ENCODE measurements around the gene ZBTB8A.
"Not testable (repeated sequence)": the region's sequence is repeated elsewhere in the genome, so short reads cannot be mapped to it uniquely, and the experiment has no call there.

Gene ZBTB8A

GRCh38 chr1:32539584-32540571, 651 bp downstream of the ZBTB8A start:
- DNase-seq = peak; percentile 67

GRCh38 chr1:32540605-32541004, 1.4 kb downstream of the ZBTB8A start:
- no peak for DNase-seq

- DNase-seq = no peak
These were observed 1.9 kb downstream of the ZBTB8A start for GRCh38 chr1:32541064-32541566.

- DNase-seq = no peak
These were observed 7.4 kb downstream of the ZBTB8A start for GRCh38 chr1:32546611-32547010.

GRCh38 chr1:32549616-32550015, 10.4 kb downstream of the ZBTB8A start:
- DNase-seq = no peak

GRCh38 chr1:32554288-32554687, 15.1 kb downstream of the ZBTB8A start:
- DNase-seq = no peak

- not testable (repeated sequence) for DNase-seq
These were observed 17.8 kb downstream of the ZBTB8A start for GRCh38 chr1:32557035-32557434.

GRCh38 chr1:32557812-32558211, 18.6 kb downstream of the ZBTB8A start:
- no peak for DNase-seq

GRCh38 chr1:32568929-32569328, 29.7 kb downstream of the ZBTB8A start:
- no peak for DNase-seq

- DNase-seq = no peak
These were observed 41.3 kb downstream of the ZBTB8A start for GRCh38 chr1:32580348-32581017.

GRCh38 chr1:32592943-32593342, 53.7 kb downstream of the ZBTB8A start:
- no peak for DNase-seq

- no peak for DNase-seq
These were observed 60.8 kb downstream of the ZBTB8A start for GRCh38 chr1:32600034-32600433.

- DNase-seq = no peak
These were observed 66.6 kb downstream of the ZBTB8A start for GRCh38 chr1:32605711-32606424.

- DNase-seq = no peak
These were observed 67.5 kb downstream of the ZBTB8A start for GRCh38 chr1:32606565-32607371.

- no peak for DNase-seq
These were observed 70.0 kb downstream of the ZBTB8A start for GRCh38 chr1:32609180-32609579.

GRCh38 chr1:32611859-32612188, 72.6 kb downstream of the ZBTB8A start:
- no peak for DNase-seq

- peak; percentile 89 for DNase-seq
These were observed 73.1 kb downstream of the ZBTB8A start for GRCh38 chr1:32612189-32612881.

- DNase-seq = no peak
These were observed 74.2 kb downstream of the ZBTB8A start for GRCh38 chr1:32613472-32613871.

- no peak for DNase-seq
These were observed 79.5 kb downstream of the ZBTB8A start for GRCh38 chr1:32618673-32619221.

- no peak for DNase-seq
These were observed 80.7 kb downstream of the ZBTB8A start for GRCh38 chr1:32619701-32620485.

- DNase-seq = no peak
These were observed 83.0 kb downstream of the ZBTB8A start for GRCh38 chr1:32622205-32622604.

Measured in retina (tissue), 1 donor.